Measurements from ENCODE around the gene PIEZO2.

Gene PIEZO2

DNA sequence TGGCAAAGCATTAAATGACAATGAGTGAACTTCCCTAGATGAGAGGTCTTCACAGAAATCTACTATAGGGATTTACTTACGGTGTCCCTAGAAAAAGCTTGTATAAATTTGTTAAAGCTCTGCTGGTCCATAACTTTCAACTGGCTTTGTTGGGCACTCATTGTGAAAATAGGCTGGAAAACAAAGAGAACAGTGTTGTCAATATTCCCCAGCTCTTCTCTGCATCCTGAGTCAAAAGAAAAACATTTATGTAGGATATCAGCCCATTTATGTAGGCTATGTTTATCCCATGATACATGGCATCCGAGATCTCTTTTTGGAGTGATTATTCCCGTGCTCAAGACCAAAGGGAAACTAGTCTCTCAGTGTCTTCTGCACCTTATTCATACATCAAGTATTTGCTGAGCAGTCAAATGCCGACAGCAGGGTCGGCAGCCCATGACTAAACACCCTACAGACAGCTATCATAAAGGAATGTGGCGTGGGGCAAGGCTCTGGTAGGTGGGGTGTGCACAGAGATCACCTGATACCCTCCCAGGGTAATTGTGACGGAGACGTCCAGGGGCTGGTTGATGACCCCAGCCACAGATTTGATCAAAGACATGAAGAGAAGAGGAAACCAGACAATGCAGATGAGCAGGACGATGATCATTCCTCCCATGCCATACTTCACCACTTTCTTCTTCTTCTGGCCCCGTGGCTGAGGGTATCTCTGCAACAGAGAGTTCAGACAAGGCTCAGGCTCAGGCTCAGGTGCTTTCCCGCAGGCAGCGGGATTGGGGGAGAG is 467.6 kb downstream of the PIEZO2 start:
- DNase-seq (ENCODE audit: insufficient read length, low spot score) (no peak), FAIRE-seq (no peak)
- TF ChIP-seq, protein P1, sequence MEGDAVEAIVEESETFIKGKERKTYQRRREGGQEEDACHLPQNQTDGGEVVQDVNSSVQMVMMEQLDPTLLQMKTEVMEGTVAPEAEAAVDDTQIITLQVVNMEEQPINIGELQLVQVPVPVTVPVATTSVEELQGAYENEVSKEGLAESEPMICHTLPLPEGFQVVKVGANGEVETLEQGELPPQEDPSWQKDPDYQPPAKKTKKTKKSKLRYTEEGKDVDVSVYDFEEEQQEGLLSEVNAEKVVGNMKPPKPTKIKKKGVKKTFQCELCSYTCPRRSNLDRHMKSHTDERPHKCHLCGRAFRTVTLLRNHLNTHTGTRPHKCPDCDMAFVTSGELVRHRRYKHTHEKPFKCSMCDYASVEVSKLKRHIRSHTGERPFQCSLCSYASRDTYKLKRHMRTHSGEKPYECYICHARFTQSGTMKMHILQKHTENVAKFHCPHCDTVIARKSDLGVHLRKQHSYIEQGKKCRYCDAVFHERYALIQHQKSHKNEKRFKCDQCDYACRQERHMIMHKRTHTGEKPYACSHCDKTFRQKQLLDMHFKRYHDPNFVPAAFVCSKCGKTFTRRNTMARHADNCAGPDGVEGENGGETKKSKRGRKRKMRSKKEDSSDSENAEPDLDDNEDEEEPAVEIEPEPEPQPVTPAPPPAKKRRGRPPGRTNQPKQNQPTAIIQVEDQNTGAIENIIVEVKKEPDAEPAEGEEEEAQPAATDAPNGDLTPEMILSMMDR (IDR thresholded peaks at IDR 0.05; ENCODE audit: insufficient read depth, missing control alignments) = no peak

GRCh38 chr18:10680271-10680596 is 469.1 kb downstream of the PIEZO2 start:
- TF ChIP-seq, protein P1 (IDR thresholded peaks at IDR 0.05; ENCODE audit: insufficient read depth, missing control alignments) = no peak
- FAIRE-seq (no peak), DNase-seq (ENCODE audit: insufficient read length, low spot score) (no peak)

GRCh38 chr18:10679557-10680270 is 469.7 kb downstream of the PIEZO2 start:
- TF ChIP-seq, protein P1 (IDR thresholded peaks at IDR 0.05; ENCODE audit: insufficient read depth, missing control alignments) = no peak
- DNase-seq (ENCODE audit: insufficient read length, low spot score) (no peak), FAIRE-seq (no peak)

- DNase-seq (ENCODE audit: insufficient read length, low spot score) (no peak), FAIRE-seq (no peak)
- TF ChIP-seq, protein P1 (IDR thresholded peaks at IDR 0.05; ENCODE audit: insufficient read depth, missing control alignments) = no peak
Observed at GRCh38 chr18:10671441-10671840, 477.9 kb downstream of the PIEZO2 start.

DNA sequence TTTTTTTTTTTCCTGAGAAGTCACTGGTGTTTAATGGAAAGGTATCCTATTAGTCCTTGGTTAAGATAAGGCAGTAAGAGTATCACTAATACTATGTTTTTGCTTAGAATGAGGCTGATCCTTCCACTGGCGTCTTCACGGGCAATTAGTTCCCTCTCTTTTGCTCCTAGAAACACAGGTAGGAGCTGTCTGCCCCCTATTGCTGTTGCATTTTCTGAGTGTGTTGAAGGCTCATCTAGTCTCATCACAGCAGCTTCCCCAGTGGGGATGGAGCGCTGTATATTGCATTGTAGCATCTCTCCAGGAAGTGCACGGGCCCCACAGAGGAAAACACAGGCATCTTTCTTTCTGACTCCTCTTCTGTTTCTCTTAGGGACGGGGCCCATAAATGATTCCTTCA is 478.5 kb downstream of the PIEZO2 start:
- TF ChIP-seq, protein P1 (IDR thresholded peaks at IDR 0.05; ENCODE audit: insufficient read depth, missing control alignments) = no peak
- FAIRE-seq (no peak), DNase-seq (ENCODE audit: insufficient read length, low spot score) (no peak)

GRCh38 chr18:10669441-10670100 is 479.8 kb downstream of the PIEZO2 start:
- TF ChIP-seq, protein P1 (IDR thresholded peaks at IDR 0.05; ENCODE audit: insufficient read depth, missing control alignments) = no peak
- FAIRE-seq (no peak), DNase-seq (ENCODE audit: insufficient read length, low spot score) (no peak)

Measured in D721Med (cell line).